H1 (cell line): Measurements from ENCODE around the gene NXN. TPM values are rescaled to one million over a fixed set of nuclear protein-coding genes. Genes with fewer than 3 reads are reported as not detected.

Experiments used
- CTCF ChIA-PET: fragments of 300-600 bp; sonication (Branson Sonifier 250); formaldehyde crosslinking; loops from one replicate; lab custom pipeline; 2021; ENCODE audit not compliant: partially characterized antibody; lab: Charles Lee
- POLR2A ChIA-PET: fragments of 300-600 bp; sonication (Branson Sonifier 250); formaldehyde crosslinking; loops from one replicate; lab custom pipeline; 2021; ENCODE audit warnings: inconsistent platforms; ENCODE audit not compliant: partially characterized antibody; lab: Charles Lee
- DNase-seq, 2 experiments: peaks; one replicate each; pipeline versions ENCODE4 v3.0.0 to v3.0.0-alpha.2; 2010 to 2022; ENCODE audit warnings: low spot score in 2 of 2, low read depth in 1 of 2, mixed read lengths in 1 of 2
- FAIRE-seq: peaks from 2 replicates; lab custom pipeline; 2011; peaks lifted over from hg19 to GRCh38; lab: Jason Lieb, UNC
- H2AFZ ChIP-seq: 2 replicates; pipeline ENCODE4 v1.8.1; 2012; ENCODE audit warnings: low read length, inconsistent platforms
- H2AK5ac ChIP-seq: 2 replicates; pipeline ENCODE4 v1.6.1; 2013; ENCODE audit warnings: low read depth, low read length
- H2BK120ac ChIP-seq: replicated peaks from 2 replicates; pipeline ENCODE3; 2013; ENCODE audit warnings: low read depth, low read length, inconsistent platforms
- H2BK12ac ChIP-seq: 2 replicates; pipeline ENCODE4 v1.6.1; 2013; ENCODE audit warnings: low read depth, low read length
- H2BK15ac ChIP-seq: 2 replicates; pipeline ENCODE4 v1.6.1; 2013; ENCODE audit warnings: low read length
- H2BK20ac ChIP-seq: 2 replicates; pipeline ENCODE4 v1.6.1; 2013; ENCODE audit warnings: low read length
- H2BK5ac ChIP-seq: 2 replicates; pipeline ENCODE4 v1.6.1; 2013; ENCODE audit warnings: low read depth, low read length
- H3K14ac ChIP-seq: 2 replicates; pipeline ENCODE4 v1.6.1; 2013; ENCODE audit warnings: inconsistent platforms; ENCODE audit not compliant: insufficient read length
- H3K18ac ChIP-seq: 2 replicates; pipeline ENCODE4 v1.6.1; 2013; ENCODE audit warnings: low read length; ENCODE audit errors: extremely low read depth
- H3K23ac ChIP-seq: 2 replicates; pipeline ENCODE4 v1.6.1; 2013; ENCODE audit warnings: inconsistent platforms; ENCODE audit not compliant: insufficient read length
- H3K23me2 ChIP-seq: 2 replicates; pipeline ENCODE4 v1.6.1; 2013; ENCODE audit warnings: low read depth, low read length
- H3K27ac ChIP-seq: 2 replicates; pipeline ENCODE4 v1.6.1; 2011; ENCODE audit warnings: low read depth, low read length, inconsistent platforms
- H3K27me3 ChIP-seq, 4 experiments: replicated peaks in 1 of 4; 1 replicate in 1 of 4; 2 replicates in 3 of 4; pipeline versions ENCODE4 v1.6.1 to v1.8.1; 2011 to 2013; ENCODE audit warnings: low read length in 3 of 4, mild to moderate bottlenecking in 3 of 4, inconsistent platforms in 2 of 4, mixed read lengths in 2 of 4, moderate library complexity in 1 of 4; ENCODE audit not compliant: control insufficient read depth in 3 of 4, insufficient read depth in 3 of 4; ENCODE audit errors: extremely low read depth in 1 of 4
- H3K36me3 ChIP-seq, 4 experiments: 2 replicates each; pipeline versions ENCODE4 v1.6.1 to v1.8.1; 2011 to 2013; ENCODE audit warnings: mild to moderate bottlenecking in 4 of 4, low read length in 3 of 4, moderate library complexity in 2 of 4, control low read depth in 1 of 4, inconsistent platforms in 1 of 4; ENCODE audit not compliant: insufficient read depth in 4 of 4, control insufficient read depth in 2 of 4
- H3K4ac ChIP-seq: replicated peaks from 2 replicates; pipeline ENCODE3; 2013; ENCODE audit warnings: low read length, low read depth, mixed read lengths, inconsistent platforms; ENCODE audit not compliant: insufficient read length
- H3K4me1 ChIP-seq, 4 experiments: replicated peaks in 1 of 4; 1 replicate in 1 of 4; 2 replicates in 3 of 4; pipeline versions ENCODE4 v1.6.1 to v1.8.1; 2011 to 2013; ENCODE audit warnings: low read length in 3 of 4, inconsistent platforms in 2 of 4, mixed read lengths in 1 of 4; ENCODE audit not compliant: insufficient read depth in 4 of 4, control insufficient read depth in 3 of 4
- H3K4me2 ChIP-seq, 2 experiments: 2 replicates each; pipeline versions ENCODE4 v1.6.1 to v1.8.1; 2011 to 2013; ENCODE audit warnings: low read depth in 2 of 2, low read length in 2 of 2, control low read depth in 1 of 2, inconsistent platforms in 1 of 2, mild to moderate bottlenecking in 1 of 2; ENCODE audit not compliant: insufficient read depth in 1 of 2
- H3K4me3 ChIP-seq, 4 experiments: fragments of 200-600, 300-600 bp in 1 of 4; sonication (generic), shearing (Covaris generic), sonication (Bioruptor Twin) in 1 of 4; 2 replicates each; pipeline versions ENCODE4 v1.5.1 to v1.8.1; 2011 to 2016; ENCODE audit warnings: low read length in 4 of 4, low read depth in 3 of 4, control low read depth in 2 of 4, inconsistent platforms in 2 of 4, mild to moderate bottlenecking in 2 of 4, mixed read lengths in 1 of 4, moderate library complexity in 1 of 4; ENCODE audit not compliant: insufficient read depth in 2 of 4; ENCODE audit errors: extremely low read depth in 1 of 4
- H3K56ac ChIP-seq: replicated peaks from 2 replicates; pipeline ENCODE3; 2013; ENCODE audit warnings: low read depth, mild to moderate bottlenecking, mixed read lengths, low read length, inconsistent platforms; ENCODE audit not compliant: insufficient read length
- H3K79me1 ChIP-seq: 2 replicates; pipeline ENCODE4 v1.6.1; 2013; ENCODE audit warnings: low read depth, low read length, control low read depth
- H3K79me2 ChIP-seq, 2 experiments: 2 replicates each; pipeline versions ENCODE4 v1.6.1 to v1.8.1; 2012 to 2013; ENCODE audit warnings: low read length in 2 of 2, mild to moderate bottlenecking in 2 of 2, inconsistent platforms in 1 of 2; ENCODE audit not compliant: insufficient read depth in 2 of 2, control insufficient read depth in 1 of 2
- H3K9ac ChIP-seq, 4 experiments: replicated peaks in 1 of 4; 1 replicate in 1 of 4; 2 replicates in 3 of 4; pipeline versions ENCODE4 v1.6.1 to v1.8.1; 2011 to 2013; ENCODE audit warnings: low read depth in 3 of 4, low read length in 3 of 4, control low read depth in 2 of 4, mild to moderate bottlenecking in 2 of 4, moderate library complexity in 2 of 4, inconsistent platforms in 1 of 4; ENCODE audit errors: extremely low read depth in 1 of 4
- H3K9me3 ChIP-seq, 2 experiments: 2 replicates each; pipeline versions ENCODE4 v1.6.1 to v1.8.1; 2012 to 2013; ENCODE audit warnings: mild to moderate bottlenecking in 2 of 2, moderate library complexity in 2 of 2, control low read depth in 1 of 2, inconsistent platforms in 1 of 2, low read depth in 1 of 2, low read length in 1 of 2, mixed read lengths in 1 of 2; ENCODE audit not compliant: insufficient read depth in 2 of 2
- H4K20me1 ChIP-seq, 2 experiments: replicated peaks in 1 of 2; 2 replicates each; pipeline versions ENCODE3 to v1.8.1; 2011 to 2013; ENCODE audit warnings: inconsistent platforms in 2 of 2, low read length in 2 of 2, mild to moderate bottlenecking in 1 of 2; ENCODE audit not compliant: insufficient read depth in 2 of 2, control insufficient read depth in 1 of 2
- H4K5ac ChIP-seq: 2 replicates; pipeline ENCODE4 v1.6.1; 2013; ENCODE audit warnings: low read length, low read depth, mixed read lengths, inconsistent platforms; ENCODE audit not compliant: insufficient read length
- H4K8ac ChIP-seq: 2 replicates; pipeline ENCODE4 v1.8.0; 2013; ENCODE audit warnings: mild to moderate bottlenecking, moderate library complexity, low read length, inconsistent platforms; ENCODE audit not compliant: insufficient read depth; ENCODE audit errors: extremely low read depth
- H4K91ac ChIP-seq: replicated peaks from 2 replicates; pipeline ENCODE3; 2013; ENCODE audit warnings: low read length, mixed read lengths, inconsistent platforms; ENCODE audit not compliant: insufficient read length
- CTBP2 ChIP-seq: IDR thresholded peaks from 2 replicates; pipeline ENCODE4 v1.7.0; 2011; ENCODE audit warnings: borderline replicate concordance, mild to moderate bottlenecking, moderate library complexity, mixed read lengths, low read length; ENCODE audit not compliant: insufficient read depth, insufficient read length
- POU5F1 ChIP-seq: IDR thresholded peaks from 2 replicates; pipeline ENCODE4 v1.6.1; 2011; ENCODE audit warnings: low read depth, mild to moderate bottlenecking, low read length, moderate library complexity
- RBBP5 ChIP-seq: IDR thresholded peaks from 2 replicates; pipeline ENCODE4 v1.7.1; 2012; ENCODE audit warnings: low read depth, mild to moderate bottlenecking, inconsistent platforms, low read length, moderate library complexity, borderline replicate concordance
- RFX5 ChIP-seq: IDR thresholded peaks from 2 replicates; pipeline ENCODE4 v1.6.1; 2011; ENCODE audit warnings: low read depth, low read length, improper control_type of control experiment, borderline replicate concordance
- SIRT6 ChIP-seq: IDR thresholded peaks from one replicate; pipeline ENCODE4 v1.7.1; 2012; ENCODE audit warnings: low read length, inconsistent platforms
- SRF ChIP-seq: IDR thresholded peaks from 2 replicates; pipeline ENCODE4 v1.6.1; 2011; ENCODE audit warnings: mild to moderate bottlenecking, low read depth, low read length, moderate library complexity
- TAF1 ChIP-seq: IDR thresholded peaks from 2 replicates; pipeline ENCODE4 v1.6.1; 2011; ENCODE audit warnings: mild to moderate bottlenecking, low read depth, low read length
- TBP ChIP-seq: IDR thresholded peaks from 2 replicates; pipeline ENCODE4 v1.6.1; 2011; ENCODE audit warnings: low read depth, low read length, improper control_type of control experiment
- ZNF274 ChIP-seq: IDR thresholded peaks from 2 replicates; pipeline ENCODE4 v1.7.0; 2012; ENCODE audit warnings: low read length, borderline replicate concordance; ENCODE audit errors: extremely low read depth
- WGBS, 2 experiments: shearing (Covaris generic) in 1 of 2; methylation state at CpG; one replicate each; pipeline versions ENCODE4 v1.1.6 to v1.1.7; 2013 to 2015; ENCODE audit warnings: low lambda C conversion rate in 2 of 2, mixed read lengths in 2 of 2, inconsistent platforms in 1 of 2, low coverage in 1 of 2, missing lambda C conversion rate in 1 of 2; ENCODE audit not compliant: insufficient replicate concordance in 2 of 2, insufficient coverage in 1 of 2, insufficient read length in 1 of 2; ENCODE audit errors: extremely low coverage in 1 of 2, missing lambda C conversion rate in 1 of 2; 5-methylcytosine and 5-hydroxymethylcytosine counted together
- polyA plus RNA-seq, 7 experiments: library from polyadenylated mRNA; depleted of rRNA in 3 of 7; stranded (reverse) in 5 of 7; unstranded in 2 of 7; fragments of >200 nt in 5 of 7; fragments of 200-250 nt in 2 of 7; gene quantifications; 1 replicate in 5 of 7; 2 replicates in 1 of 7; 4 replicates in 1 of 7; pipeline versions ENCODE4 v1.2.1 to v1.2.3, GENCODE V29; 2011 to 2013; ENCODE audit warnings: missing spikeins in 2 of 7, mixed read lengths in 2 of 7
- total RNA-seq: library from RNA; stranded (reverse); fragmentation: NEBNext Ultra II Directional; extraction: Animal tissue kit (Norgen Biotek cat#: 25700); gene quantifications from 2 replicates; pipeline ENCODE4 v1.2.1, GENCODE V29; 2021
- TF ChIP-seq, protein P1 (sequence below), 3 experiments: IDR thresholded peaks; 1 replicate in 2 of 3; 2 replicates in 1 of 3; pipeline versions ENCODE4 v1.5.1 to v1.6.1; 2011; ENCODE audit warnings: low read length in 3 of 3, mild to moderate bottlenecking in 3 of 3, inconsistent platforms in 2 of 3, low read depth in 1 of 3, moderate library complexity in 1 of 3; ENCODE audit not compliant: insufficient read depth in 1 of 3; ENCODE audit errors: control extremely low read depth in 1 of 3

Gene NXN
- total and polyA plus RNA-seq, 2 of the 8 experiments (the other 6 are each of a cell fraction or from before 2014, with no cell fraction given) = 94.1 to 107 TPM

DNA sequence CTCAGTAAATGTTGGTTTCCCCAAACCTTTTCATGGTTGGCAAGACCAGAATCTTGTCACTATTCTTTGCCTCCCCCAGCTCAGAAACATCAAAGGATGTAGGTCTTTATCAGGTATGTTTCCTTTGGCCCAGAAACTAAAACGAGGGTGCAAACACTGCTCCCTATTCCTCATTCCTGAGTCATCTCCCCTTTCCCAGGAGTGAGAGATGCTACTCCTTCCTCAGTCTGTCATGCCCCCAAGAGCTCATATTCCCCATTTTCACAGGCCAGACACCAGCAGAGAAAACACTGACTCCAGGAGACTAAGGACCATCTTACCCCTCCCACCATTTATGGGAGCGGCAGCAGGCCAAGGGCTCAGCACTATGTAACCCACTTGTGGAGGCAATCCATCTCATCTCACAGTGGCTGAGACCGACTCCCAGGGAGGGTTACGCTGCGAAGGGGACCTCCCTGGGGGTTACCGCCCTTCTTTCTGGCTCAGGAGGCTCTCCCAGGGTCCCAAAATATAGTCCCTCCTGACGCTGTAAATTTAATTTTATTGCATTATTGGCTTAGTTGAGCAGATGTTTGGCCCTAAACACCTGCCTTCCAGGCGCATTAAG lies 229.0 kb downstream of the NXN start:
- Histone ChIP-seq H4K8ac (no peak overlapping the region), H4K91ac (no peak overlapping the region), H3K23ac (no peak overlapping the region), H2AFZ (no peak overlapping the region), H3K27me3 (no peaks in the 10 kb centered on the region), H3K18ac (no peak overlapping the region), H3K9ac (no peak overlapping the region; a peak in 1 of 7 replicates), H4K5ac (no peak overlapping the region), H2BK12ac (no peak overlapping the region), H3K27ac (no peak overlapping the region), H3K79me2 (peaks cover 3 to 44% of the 10 kb centered on the region in 2 experiments; a peak in 3 of 4 replicates), H3K56ac (no peak overlapping the region), H4K20me1 (peaks cover 0 to 20% of the 10 kb centered on the region in 2 experiments), H3K36me3 (peaks cover 17 to 36% (median 29%) of the 10 kb centered on the region in 4 experiments), H2BK5ac (no peak overlapping the region), H3K4ac (peak overlapping the region; percentile 50), H2BK120ac (no peak overlapping the region), H2AK5ac (no peak overlapping the region), H3K79me1 (peaks cover 16% of the 10 kb centered on the region), H3K4me2 (peak overlapping the region; percentile 95 to 96), H3K4me3 (peak overlapping the region; percentile 70 to 88 (median 84); a peak in 5 of 8 replicates), H2BK20ac (no peak overlapping the region), H3K9me3 (peaks cover 4 to 7% of the 10 kb centered on the region in 2 experiments; a peak in 2 of 4 replicates), H3K23me2 (peaks cover 11% of the 10 kb centered on the region), H2BK15ac (no peak overlapping the region), H3K4me1 (peaks cover 2 to 11% (median 7%) of the 10 kb centered on the region in 4 experiments; a peak in 6 of 7 replicates), H3K14ac (no peak overlapping the region)
- FAIRE-seq (no peak), DNase-seq (no peak)
- CTCF ChIA-PET = interaction anchor here (0.7 to 2.2 kb wide), 6 partner anchors 9 to 246 kb away, joined by 3 to 6 read pairs (median 4); partner anchors contain the start of gene TIMM22
- POLR2A ChIA-PET = interaction anchor here (0.9 to 5.1 kb wide), 3 partner anchors 13 to 31 kb away, joined by 3 to 44 read pairs (median 9); partner anchors contain the start of genes GLOD4 and MRM3
- WGBS, 2 experiments = 88% methylated on average over 8 of the region's 8 CpGs; no CpG with 5 or more reads in 1 of the 2 experiments
- no peak for TF ChIP-seq TAF1
- TF ChIP-seq RBBP5 = no peak
- no peak for TF ChIP-seq ZNF274
- TF ChIP-seq TBP = no peak
- no peak for TF ChIP-seq SIRT6
- TF ChIP-seq, protein P1, sequence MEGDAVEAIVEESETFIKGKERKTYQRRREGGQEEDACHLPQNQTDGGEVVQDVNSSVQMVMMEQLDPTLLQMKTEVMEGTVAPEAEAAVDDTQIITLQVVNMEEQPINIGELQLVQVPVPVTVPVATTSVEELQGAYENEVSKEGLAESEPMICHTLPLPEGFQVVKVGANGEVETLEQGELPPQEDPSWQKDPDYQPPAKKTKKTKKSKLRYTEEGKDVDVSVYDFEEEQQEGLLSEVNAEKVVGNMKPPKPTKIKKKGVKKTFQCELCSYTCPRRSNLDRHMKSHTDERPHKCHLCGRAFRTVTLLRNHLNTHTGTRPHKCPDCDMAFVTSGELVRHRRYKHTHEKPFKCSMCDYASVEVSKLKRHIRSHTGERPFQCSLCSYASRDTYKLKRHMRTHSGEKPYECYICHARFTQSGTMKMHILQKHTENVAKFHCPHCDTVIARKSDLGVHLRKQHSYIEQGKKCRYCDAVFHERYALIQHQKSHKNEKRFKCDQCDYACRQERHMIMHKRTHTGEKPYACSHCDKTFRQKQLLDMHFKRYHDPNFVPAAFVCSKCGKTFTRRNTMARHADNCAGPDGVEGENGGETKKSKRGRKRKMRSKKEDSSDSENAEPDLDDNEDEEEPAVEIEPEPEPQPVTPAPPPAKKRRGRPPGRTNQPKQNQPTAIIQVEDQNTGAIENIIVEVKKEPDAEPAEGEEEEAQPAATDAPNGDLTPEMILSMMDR (IDR thresholded peaks at IDR 0.05; ENCODE audit: control extremely low read depth in 1 of 3, insufficient read depth in 1 of 3, low read depth in 1 of 3, low read length in 3 of 3) = no peak
- no peak for TF ChIP-seq SRF
- no peak for TF ChIP-seq POU5F1
- TF ChIP-seq RFX5 = no peak
- TF ChIP-seq CTBP2 = no peak
